SKM-1 (cell line): ENCODE measurements around the gene CRIP1.

Experiments
- DNase-seq: peaks from one replicate; lab custom pipeline; 2025; ENCODE audit not compliant: unreplicated experiment; lab: John Stamatoyannopoulos, UW

CRIP1 gene

GRCh38 chr14:105469456-105470349 is 17.0 kb upstream of the CRIP1 start:
- DNase-seq: no peak

DNA sequence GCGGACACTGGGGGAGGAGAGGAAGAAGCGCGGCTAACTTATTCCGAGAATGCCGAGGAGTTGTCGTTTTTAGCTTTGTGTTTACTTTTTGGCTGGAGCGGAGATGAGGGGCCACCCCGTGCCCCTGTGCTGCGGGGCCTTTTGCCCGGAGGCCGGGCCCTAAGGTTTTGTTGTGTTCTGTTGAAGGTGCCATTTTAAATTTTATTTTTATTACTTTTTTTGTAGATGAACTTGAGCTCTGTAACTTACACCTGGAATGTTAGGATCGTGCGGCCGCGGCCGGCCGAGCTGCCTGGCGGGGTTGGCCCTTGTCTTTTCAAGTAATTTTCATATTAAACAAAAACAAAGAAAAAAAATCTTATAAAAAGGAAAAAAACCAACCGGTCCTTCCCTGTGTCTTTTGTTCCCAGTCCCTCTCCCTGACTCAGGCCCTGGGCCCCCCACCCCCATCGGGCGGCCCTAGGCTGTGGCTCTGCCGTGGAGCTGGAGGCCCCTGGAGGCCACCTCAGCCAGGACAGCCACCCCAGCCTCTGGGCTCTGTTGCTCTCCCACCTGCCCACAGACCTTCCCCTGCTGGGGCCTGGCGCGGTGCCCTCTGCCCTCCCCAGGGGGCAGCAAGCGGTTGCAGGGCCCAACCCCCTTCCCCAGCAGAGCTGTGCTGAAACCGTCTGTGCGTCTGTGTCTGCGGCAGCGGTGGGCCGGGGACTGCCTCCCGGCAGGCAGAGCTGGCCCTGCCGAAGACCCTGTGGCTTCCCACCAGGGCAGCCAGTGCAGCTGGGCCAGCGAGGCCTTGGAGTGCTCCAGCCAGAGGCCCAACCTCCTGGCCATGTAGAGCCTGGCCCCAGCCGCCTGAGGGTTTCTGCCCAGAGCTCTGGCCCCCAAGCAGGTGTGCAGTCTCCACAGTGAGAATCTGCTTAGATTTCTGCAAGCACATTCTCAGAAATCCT is 16.1 kb upstream of the CRIP1 start:
- DNase-seq: no peak

DNA sequence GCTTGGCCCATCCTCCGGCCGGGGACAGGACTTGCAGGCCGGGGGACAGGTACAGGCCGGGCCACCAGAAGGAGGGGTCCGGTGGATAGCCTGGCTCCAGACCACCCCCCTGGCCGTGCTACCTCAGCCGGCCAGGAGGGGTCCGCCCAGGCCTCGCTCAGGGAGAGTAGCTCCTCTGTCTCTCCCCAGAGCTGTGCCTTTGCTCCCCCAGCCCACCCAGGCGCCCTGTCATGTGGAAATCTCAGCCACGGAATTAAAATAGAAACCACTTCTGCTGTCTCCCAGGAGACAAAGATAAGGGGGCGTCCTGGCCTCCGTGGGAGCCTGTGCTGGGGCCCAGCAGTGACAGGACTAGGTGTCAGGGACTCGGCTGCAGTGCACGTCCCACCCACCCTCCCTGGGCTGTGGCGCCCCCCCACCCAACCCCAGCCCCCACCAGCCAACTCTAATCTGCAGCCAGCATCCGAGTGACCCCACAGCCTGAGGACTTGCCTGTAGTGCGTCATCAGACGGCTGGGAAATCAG is 15.3 kb upstream of the CRIP1 start:
- no peak for DNase-seq

GRCh38 chr14:105471823-105472485 is 14.7 kb upstream of the CRIP1 start:
- DNase-seq: no peak

- DNase-seq: no peak
Measured at GRCh38 chr14:105472486-105472991, 14.1 kb upstream of the CRIP1 start.

DNA sequence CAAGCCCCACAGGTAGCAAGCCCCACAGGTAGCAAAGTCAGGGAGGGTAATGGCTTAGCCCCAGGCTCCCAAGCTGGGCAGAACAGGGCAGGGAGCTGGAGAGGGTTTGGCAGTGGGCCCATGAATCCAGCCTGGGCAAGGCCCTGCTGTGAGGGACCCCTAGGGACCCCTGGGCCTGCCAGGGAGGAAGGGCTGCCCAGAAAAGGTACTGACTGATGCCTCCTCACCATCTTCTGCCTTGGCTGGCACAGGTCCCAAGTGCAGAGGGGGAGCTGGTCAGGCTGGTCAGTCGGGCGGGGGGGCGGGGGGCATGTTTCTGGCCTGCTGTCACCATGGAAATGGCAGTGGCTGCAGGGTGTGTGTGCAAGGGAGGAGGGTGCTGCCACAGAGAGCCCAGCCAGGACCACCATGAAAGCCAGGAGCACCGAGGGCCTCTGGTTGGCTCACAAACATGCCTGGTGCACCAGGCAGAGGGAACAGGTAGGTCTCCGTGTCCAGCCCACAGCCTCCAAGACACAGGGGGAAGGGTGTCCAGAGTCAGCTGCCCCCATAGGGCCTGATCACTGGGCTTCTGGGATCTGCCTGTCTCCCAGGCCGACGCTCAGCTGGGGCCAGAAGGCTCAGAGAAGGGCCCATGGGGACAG is 13.5 kb upstream of the CRIP1 start:
- DNase-seq: no peak

- DNase-seq: no peak
Measured at GRCh38 chr14:105473677-105474482, 12.8 kb upstream of the CRIP1 start.

GRCh38 chr14:105474483-105475268 is 12.0 kb upstream of the CRIP1 start, which contains the start of gene CRIP2:
CRIP2 (plus strand) TSS chr14:105474821; CDS start chr14:105474863, 42 bp downstream.
- DNase-seq: no peak

DNA sequence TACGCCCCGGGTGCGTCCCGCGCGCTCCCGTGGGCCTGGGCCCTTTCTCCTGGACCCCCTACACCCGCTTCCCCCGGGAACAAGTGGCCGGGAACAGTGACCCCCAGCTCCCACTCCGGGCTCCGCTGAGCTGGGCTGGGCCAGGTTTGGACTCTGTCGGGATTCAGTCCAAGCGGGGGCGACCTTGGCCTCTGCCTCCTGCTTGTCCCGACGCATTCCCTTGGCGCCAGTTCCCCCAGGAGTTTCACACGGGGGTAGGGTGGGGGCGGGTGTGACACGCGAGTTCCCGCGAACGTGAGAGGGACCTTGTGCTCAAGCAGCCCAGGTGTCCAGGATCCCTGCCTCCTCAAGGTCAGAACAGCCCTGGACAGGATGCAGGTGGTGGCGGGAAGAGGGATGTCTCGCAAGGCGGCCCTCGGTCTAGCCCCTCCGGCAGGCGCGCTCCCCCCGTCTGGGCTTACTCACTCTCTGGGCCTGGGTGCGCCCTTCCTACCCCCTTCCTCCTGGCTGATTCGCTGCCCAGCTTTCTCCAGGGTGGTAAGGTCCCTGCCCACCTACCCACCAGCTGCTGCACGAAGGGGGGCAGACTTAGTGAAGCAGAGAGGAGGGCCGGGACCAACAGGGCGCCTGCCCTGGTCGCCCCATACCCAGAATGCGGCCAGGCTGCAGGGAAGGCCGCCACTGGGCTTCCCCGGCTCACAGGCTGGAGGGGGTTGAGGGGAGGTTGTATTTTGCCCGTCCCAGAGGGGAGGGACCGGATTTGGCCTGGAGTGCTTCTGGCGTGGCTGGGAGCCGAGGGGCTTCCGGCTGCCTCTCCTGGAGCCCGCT is 11.2 kb upstream of the CRIP1 start:
- no peak for DNase-seq

DNA sequence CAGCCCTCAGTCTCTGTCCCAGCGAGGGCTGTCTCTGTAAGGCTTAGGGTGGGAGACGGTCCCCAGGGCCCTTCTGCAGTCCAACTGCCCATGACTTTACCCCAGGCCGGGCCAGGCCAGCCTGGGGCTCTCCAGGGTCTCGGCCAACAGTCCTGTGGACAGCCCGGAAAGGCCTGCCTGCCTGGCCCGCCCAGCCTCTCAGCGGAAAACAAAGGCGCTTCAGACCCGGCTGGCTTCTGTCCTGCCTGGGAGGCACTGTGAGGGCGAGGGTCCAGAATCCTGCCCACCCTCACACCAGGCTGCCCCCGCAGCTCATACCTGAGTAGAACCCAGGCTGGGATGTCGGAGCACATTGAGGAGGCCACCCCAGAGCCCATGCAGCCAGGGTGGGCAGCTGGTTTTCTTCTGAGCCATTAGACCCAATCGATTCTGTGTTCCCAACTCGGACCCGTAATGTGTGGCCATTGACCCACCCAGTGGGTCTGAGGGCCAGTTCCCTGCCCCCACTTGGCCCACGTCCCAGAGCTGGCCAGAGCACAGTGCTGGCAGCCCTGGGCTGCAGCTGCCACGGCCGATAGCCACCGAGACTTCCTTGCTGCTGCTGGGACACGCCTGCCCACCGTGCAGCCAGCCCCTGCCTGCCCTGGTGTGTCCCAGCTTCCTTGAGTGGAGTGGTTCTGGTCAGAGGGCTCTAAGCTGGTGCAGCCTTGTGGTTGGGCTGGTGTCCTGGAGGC is 10.4 kb upstream of the CRIP1 start:
- no peak for DNase-seq

GRCh38 chr14:105476831-105477659 is 9.6 kb upstream of the CRIP1 start:
- DNase-seq: no peak

- no peak for DNase-seq
Measured at GRCh38 chr14:105477660-105478397, 8.9 kb upstream of the CRIP1 start.

- no peak for DNase-seq
Measured at GRCh38 chr14:105478398-105479251, 8.1 kb upstream of the CRIP1 start.

DNA sequence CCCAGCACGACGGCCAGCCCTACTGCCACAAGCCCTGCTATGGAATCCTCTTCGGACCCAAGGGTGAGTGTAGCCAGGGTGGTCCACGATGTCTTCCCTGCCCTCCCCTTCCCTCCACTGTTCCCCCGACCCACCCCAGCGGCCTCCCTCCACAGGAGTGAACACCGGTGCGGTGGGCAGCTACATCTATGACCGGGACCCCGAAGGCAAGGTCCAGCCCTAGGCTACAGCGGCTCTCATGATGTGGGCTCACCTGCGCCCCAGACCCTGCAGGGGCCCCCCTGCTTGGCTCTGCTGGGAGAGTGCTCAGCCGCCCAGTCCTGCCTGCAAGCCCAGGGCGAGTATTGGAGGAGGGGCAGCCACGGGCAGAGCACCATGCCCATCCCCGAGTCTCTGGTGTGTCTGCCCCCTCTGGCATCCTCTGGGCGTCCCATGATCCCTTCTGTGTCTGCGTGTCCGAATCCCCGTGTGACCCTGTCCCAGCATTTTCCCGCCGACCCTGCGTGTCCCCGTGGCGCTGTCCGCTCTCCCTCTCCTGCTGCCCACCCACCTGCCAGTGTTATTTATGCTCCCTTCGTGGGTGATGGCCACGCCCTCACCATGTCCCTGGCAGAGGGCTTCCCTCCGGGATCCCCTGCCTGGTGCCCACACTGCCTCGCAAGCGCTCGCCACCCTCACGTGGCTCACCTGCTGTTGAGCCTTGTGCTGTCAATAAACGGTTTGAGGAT is 7.1 kb upstream of the CRIP1 start:
- DNase-seq: no peak
